NCI-H2171 (cell line): ENCODE results near the gene C12orf42.
"Not testable (repeated sequence)": the region's sequence is repeated elsewhere in the genome, so short reads cannot be mapped to it uniquely, and the experiment has no call there.

Source experiments
- DNase-seq: peaks from one replicate; lab custom pipeline; 2025; lab: John Stamatoyannopoulos, UW

C12orf42 gene

DNA sequence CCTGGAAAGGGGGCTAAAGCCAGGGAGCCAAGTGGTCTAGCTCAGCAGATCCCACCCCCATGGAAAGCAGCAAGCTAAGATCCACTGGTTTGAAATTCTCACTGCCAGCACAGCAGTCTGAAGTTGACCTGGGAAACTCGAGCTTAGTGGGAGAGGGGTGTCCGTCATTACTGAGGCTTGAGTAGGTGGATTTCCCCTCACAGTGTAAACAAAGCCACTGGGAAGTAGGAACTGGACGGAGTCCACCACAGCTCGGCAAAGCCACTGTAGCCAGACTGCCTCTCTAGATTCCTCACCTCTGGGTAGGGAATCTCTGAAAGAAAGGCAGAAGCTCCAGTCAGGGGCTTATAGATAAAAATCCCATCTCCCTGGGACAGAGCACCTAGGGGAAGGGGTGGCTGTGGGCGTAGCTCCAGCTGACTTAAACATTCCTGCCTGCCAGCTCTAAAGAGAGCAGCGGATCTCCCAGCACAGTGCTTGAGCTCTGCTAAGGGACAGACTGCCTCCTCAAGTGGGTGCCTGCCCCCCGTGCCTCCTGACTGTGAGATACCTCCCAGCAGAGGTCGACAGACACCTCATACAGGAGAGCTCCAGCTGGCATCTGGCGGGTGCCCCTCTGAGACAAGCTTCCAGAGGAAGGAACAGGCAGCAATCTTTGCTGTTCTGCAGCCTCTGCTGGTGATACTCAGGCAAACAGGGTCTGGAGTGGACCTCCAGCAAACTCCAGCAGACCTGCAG lies 70.8 kb downstream of the C12orf42 start:
- DNase-seq = not testable (repeated sequence)

DNA sequence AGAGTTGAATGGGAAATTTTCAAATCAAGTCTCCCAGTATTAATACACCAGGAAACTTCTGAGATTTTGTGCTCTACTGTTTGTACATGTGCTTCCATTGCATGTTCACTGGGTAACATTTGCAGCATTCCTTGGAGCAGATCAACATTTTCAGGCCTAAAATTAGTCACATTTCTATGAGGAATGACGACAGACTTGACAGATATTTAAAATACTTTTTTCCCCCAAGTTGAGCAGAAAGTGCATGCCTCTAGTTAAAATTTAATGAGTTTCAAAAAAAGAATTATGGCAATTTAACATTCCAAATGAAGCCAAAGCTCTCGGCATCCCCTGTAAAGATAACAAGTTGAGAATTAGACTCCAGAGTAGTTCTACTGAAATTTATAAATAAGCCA lies 72.3 kb downstream of the C12orf42 start:
- no peak for DNase-seq

DNA sequence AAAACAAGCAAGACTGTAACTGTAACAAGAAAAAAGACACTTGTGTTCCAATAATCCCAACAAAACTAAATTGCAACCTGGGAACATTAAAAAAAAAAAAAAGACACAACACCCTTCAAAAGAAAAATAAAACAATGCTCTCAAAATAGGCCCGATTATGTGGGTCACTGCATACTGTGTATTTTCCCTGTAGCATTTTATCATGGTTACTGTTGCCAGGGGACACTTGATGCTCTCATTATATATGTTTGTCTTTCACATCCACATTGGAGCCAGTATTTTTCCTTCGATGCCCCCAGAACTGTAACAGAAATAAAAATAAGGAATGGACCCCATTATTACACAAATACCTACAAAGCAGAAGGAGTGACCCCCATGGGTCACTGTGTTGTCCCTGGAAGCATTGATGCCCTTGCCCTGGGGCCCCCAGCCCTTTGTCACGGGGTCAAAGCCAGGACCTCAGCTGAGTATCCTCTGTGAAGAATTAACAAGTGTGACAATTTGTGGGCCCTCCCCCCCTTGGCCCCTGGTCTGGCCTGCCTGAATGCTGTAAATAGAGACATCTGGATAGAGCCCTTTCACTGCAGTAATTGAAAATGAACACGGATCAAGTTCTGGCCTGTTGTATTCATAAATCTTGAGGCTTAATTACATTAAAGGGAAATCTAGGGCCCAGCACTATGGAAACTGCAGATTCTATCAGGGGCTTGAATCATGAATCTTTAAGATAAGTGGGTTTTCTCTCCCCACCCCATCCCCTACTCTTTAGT lies 72.8 kb downstream of the C12orf42 start:
- peak; percentile 68 for DNase-seq

DNA sequence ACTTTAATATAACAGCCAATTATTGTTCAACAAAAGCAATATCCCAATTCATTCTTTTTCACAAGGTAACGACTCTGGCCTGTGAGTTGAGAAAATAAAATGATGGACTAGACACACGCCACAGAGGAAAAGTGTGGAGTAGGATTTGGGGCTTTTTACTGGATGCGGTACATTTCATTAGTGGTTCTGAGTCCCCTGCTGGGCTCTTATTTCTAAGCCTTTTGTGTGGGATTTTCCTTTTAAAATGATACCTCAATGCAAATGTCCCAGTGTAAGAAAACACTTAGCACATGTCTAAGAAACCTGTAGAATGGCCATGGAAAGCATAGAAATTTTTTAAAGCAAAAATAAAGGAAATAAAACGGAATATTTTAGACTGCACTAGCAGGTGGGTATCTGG lies 73.4 kb downstream of the C12orf42 start:
- no peak for DNase-seq

DNA sequence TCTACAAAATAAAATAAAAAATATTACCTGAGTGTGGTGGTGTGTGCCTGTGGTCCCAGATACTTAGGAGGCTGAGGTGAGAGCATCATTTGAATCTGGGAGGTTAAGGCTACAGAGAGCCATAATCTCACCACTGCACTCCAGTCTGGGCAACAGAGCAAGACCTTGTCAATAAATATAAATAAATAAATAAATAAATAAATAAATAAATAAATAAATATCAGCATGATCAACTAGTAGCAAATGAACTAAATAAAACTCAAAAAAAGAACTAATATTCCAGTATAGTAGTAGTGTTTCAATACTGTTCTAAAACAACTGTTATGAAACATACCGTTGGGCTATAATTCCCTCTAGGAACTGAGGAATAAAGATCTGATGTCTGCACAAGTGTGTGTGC lies 74.4 kb downstream of the C12orf42 start:
- DNase-seq = no peak

DNA sequence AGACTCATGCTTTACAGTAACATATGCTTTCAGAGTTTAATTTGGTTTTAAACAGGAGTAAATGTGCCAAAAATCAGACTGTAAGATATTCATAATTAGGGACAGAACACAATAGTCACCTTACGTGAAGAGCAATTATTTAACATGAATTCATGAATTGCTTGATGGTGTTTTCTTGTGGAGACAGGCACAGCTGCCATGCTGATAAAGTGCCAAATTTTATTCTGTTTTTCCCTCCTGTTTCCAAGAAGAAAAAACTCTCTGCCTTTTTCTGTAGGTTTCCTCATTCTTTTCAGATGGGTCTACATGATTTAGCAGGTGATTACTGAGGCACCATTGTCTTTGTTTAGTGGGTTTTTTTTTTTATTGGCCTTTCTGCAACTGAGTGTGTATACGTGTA lies 80.1 kb downstream of the C12orf42 start:
- no peak for DNase-seq

DNA sequence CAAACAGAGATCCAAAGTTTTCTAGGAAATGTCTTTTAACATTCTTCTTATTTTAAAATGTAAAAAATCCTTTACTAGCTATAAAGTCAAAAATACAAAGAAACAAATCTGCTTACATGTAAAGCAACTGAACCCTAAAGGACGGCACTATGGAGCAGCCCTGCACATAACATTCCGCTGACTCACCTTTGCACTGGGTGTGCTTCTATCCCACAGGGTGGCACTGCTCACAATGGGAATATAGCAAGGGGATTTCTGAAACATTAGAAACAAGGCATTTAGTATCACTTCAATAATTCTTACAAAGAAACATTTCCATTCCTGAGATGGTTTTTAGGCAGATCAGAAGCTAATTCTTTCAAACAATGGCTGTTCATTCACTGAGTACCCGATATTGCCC lies 94.3 kb downstream of the C12orf42 start:
- DNase-seq = no peak

DNA sequence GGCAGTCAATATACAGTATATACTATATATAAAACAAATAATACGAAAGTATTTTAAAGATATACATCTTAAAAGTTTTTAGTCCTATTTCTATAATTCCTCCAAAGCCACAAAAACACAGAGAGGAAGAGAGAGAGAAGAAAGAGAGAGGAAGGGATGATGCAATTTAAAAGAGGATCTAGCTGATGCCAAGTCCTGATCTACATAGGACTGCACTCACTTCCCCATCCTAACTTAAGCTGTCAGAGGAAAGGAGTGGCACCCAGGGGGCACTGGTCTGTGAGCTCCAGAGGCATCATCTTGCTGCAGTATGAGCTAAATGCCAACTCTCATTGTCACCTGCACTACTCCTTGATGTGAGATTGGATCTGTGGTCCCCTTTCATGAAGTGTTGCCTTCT lies 95.8 kb downstream of the C12orf42 start:
- DNase-seq = no peak

DNA sequence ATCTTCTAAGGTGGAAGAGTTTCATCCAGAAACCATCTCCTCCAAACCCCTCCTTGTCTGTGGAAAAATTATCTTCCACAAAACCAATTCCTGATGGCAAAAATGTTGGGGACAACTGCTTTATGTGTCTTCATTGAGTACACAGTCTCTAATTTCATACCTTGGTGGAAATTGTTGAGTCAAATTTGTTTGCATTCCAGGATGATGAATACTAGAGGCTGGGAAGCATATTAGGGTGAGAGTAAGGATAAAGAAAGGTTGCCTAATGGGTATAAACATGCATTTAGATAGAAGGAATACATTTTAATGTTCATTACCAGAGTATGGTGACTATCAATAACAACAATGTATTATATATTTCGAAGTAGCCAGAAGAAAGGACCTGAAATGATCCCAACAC lies 98.2 kb downstream of the C12orf42 start:
- no peak for DNase-seq

DNA sequence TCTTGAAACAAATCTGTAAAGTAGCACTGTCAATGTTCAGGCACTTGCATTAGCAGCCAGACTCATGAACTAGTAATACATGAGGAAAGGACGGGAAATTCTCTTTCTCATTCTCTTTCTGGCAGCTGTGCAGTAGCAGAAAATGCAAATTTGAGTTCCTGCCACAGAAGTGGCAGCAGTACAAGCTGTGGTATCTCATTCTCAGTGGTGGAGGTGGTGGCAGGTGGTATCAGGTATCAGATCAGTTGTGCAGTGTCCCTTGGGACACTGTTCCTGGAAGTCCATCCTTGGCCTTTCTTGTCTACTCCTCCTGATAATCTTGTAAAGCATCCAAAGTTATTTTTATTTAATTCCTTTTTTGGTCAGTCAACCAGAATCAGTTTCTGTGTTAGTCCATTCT lies 103.0 kb downstream of the C12orf42 start:
- DNase-seq = peak; percentile 76

DNA sequence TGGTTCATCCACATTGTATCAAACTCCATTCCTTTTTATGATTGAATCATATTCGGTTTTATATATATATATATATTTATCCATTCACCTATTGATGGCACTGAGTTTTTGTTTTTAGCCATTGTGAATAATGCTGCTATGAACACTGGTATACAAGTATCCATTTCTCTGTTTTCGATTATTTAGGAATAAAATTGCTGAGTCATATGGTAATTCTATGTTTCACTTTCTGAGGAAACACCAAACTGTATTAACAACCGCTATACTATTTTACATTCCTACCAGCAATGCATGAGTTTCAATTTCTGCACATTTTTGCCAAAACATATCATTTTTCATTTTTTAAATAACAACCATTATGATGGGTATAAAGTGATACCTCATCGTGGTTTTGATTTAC lies 104.7 kb downstream of the C12orf42 start:
- DNase-seq = no peak

DNA sequence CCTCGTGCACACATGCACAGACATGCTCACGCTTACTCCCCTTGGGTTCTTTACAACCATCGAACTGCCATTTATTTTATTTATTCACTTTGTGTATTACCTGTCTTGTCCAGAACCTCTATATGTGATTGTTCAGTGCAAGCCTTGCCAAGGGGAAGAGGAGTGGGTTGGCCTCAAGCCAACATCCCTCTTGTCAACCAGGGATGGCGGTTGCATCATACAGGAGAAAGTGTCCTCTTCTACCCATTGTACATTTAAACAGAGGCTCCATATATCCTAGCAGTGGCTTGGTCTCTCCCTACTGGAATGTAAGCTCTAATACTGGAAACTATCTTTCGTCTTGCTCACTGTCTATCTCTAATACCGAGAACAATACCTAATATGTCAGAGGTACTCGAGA lies 108.4 kb downstream of the C12orf42 start:
- no peak for DNase-seq

DNA sequence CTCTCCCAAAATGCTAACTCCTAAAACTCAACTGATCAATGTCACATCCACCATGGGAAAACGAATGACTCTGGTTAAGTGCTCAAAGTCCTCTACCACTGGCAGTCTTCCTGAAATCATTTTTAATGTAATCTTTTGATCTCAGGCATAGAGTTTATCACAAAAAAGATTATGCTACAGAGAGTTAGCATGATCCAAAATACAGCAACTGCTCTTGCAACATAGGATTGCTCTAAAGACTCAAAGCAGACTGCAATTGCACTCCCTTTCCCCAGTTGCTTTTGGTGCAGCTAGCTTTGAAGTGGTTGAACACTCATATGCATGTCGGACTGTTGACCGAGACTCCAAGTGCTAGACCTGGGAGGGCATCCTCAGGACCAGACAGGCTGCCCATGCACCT lies 109.3 kb downstream of the C12orf42 start:
- no peak for DNase-seq

DNA sequence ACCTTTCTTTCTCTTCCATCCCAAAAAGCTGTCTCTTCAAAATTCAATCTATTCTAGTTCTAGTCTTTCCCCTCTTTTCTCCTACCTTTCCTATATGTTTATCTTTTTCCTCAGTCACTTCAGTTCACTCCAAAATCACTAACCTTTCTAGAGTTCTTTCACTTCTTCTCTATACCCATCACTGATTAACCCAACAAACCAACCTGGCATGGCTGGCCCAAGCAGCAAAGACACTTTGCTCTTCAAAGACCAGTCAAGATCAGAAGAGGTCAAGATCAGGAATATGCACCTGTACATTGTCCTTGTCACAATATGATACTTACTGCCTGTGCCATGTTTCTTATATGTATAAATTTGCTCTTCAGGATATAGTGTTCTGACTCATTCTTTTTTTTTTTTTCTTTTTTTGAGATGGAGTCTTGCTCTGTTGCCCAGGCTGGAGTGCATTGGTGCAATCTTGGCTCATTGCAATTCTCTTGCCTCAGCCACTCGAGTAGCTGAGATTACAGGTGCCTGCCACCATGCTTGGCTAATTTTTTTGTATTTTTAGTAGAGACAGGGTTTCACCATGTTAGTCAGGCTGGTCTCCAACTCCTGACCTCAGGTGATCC lies 112.9 kb downstream of the C12orf42 start:
- no peak for DNase-seq

DNA sequence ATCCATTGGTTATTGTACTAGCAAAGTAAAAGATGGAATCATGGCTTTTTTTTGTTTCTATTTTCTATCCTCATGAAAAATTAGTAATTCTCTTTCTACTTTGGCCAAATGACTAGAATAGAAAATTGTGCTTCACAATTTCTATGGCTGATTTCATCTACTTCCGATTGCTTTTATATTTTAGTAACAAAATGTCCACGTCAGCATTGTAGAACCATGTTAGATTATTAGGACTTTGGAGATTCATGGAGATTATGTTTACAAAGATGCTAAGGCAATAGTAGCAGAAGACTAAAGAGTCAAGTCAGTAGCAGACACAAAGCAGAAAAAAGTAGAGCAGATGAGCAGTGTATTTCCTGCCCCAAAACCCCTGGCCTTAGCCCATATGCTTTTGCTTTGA lies 113.6 kb downstream of the C12orf42 start:
- DNase-seq = no peak

DNA sequence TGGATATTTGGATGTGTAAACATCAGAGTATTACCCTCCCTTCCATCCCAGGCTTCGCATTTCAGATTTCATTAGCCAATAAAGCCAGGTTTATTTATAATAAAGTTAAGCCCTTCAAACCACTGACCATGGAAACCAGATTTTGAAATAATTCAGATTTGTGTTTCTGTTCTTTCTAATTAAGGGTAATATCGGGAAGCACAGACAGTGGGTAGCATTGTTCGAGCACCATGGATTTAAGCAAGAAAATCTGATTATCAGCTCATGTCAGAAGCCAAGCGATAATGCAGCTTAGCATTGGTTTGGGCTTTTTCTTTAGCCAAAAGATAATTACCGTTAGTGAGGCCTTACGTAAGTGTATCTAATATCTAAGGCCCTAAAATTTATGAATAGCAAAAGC lies 116.1 kb downstream of the C12orf42 start:
- DNase-seq = no peak

DNA sequence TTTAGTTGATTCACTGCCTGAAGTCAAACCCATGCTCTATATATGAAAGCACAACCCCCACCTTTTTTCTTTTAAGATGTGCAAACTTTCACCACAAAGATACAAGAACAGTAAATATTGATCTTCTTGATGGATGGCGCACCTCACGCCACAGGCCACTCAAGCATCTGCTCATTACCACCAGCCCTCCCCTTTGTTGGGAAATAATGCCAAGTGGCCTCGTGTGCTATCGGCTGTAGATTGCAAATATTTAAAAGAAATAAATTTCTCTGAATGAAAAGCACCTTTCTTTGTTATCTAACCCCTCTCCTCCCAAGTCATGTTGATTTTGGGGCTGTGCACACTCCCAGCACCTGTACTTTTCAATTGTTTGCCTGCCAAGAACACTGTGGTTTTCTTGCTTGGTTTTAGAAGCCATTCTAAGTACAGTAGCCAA lies 122.7 kb downstream of the C12orf42 start:
- DNase-seq = no peak

DNA sequence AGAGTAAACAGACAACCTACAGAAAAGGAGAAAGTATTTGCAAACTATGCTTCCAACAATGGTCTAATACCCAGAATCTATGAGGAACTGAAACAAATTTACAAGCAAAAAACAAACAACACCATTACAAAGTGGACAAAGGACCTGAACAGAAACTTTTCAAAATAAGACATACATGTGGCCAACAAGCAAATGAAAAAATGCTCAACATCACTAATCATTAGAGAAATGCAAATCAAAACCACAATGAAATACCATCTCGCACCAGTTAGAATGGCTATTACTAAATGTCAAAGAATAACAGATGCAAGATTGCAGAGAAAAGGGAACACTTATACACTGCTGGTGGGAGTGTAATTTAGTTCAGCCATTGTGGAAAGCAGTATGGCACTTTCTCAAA lies 125.8 kb downstream of the C12orf42 start:
- no peak for DNase-seq

DNA sequence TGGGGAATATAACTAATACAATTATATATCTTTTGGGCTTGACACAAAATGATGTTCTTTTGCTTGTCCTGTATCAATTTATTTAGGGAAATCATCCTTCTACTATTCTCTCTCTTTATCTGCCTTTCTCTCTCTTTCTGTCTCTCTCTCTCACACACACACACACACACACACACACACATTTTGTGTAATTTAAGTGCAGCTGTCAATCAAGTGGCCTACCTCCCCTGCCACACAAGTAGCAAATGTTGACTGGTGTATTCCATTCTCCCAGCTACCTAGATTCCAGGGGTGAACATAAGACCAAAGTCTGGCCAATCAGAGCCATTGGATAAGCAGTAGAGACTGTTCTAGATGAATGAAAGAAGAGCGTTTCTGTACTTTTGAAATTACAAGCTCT lies 127.6 kb downstream of the C12orf42 start:
- no peak for DNase-seq

DNA sequence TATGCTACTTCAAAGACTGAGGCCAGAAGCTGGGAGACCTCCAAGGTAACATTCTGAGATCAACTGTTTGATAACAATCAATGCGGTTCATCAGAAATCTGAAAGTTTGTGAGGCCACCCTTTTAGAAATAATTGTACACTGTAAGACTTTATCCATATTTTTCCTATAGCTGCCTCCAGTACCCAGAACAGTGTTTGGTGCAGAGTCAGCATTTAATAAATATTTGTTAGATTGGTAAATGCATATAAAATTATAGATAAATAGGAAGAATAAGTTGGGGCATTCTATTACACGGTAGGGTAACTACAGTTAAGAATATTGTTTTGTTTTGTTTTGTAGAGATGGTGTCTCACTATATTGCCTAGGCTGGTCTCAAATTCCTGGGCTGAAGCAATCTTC lies 141.4 kb downstream of the C12orf42 start:
- DNase-seq = no peak

DNA sequence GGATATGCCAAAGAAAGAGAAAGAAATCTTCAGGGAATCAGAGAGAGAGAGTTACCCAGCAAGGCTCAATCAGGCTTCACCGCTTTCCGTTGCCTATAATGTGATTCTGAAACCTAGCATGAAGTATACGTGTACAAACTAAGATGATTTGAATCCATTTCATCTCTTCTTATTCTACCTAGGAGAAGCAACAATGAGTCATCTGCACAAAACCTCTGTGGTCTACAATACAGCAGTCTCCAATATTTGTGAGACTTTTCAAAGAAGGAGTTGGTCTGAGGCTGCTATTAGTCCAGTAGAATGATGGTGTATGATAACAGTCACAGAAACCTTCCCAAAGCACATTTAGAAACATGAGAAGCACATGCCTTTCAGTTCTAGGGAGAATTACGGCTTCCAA lies 141.9 kb downstream of the C12orf42 start:
- no peak for DNase-seq

DNA sequence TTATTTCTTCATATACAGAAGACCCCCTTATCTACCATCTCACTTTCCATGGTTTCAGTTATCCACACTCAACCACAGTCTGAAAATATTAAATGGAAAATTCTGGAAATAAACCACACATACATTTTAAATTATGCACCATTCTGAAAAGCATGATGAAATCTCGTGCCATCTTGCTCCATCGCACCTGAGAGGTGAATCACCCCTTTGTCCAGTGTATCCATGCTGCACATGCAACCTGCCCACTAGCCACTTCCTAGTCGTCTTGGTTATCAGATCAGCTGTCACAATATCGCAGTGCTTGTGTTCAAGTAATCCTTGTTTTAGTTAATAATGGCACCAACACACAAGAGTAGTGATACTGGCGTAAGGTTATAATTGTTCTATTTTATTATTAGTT lies 145.7 kb downstream of the C12orf42 start:
- no peak for DNase-seq

DNA sequence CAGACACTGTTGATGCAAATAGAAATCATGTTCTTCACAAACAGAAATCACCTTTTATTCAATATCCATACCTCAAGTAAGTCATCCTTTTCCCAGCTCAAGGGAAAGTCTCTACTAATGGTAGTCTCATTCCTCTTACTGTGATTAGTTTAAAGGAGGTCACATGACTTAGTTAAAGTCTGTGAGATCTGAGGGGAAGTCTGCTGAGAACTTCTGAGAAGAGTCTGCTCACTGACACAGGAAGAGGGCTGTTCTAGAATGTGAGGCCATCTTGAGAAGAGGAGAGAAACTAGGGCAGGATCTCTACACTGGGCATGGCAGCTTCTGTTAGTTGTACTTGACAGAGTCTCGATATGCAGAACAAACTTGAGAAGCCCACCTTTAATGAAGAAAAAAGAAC lies 146.8 kb downstream of the C12orf42 start:
- no peak for DNase-seq
